NCI-H2196 treated with DMSO at 0.1 percent for 48 hours (cell line): ENCODE data around the gene ZNF32.
"Not testable (repeated sequence)": the region's sequence is repeated elsewhere in the genome, so short reads cannot be mapped to it uniquely, and the experiment has no call there.

ENCODE experiments used
- DNase-seq: peaks from one replicate; lab custom pipeline; 2025; ENCODE audit not compliant: unreplicated experiment; lab: John Stamatoyannopoulos, UW

ZNF32 gene

DNA sequence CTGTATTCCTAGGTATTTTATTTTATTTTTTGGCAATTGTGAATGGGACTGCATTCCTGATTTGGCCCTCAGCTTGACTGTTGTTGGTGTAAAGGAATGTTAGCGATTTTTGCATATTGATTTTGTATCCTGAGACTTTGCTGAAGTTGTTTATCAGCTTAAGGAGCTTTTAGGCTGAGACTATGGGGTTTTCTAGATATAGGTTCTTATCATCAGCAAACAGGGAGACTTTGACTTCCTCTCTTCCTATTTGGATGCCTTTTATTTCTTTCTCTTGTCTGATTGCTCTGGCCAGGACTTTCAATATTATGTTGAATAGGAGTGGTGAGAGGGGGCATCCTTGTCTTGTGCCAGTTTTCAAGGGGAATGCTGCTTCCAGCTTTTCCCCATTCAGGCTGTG lies 12.9 kb downstream of the ZNF32 start:
- not testable (repeated sequence) for DNase-seq

DNA sequence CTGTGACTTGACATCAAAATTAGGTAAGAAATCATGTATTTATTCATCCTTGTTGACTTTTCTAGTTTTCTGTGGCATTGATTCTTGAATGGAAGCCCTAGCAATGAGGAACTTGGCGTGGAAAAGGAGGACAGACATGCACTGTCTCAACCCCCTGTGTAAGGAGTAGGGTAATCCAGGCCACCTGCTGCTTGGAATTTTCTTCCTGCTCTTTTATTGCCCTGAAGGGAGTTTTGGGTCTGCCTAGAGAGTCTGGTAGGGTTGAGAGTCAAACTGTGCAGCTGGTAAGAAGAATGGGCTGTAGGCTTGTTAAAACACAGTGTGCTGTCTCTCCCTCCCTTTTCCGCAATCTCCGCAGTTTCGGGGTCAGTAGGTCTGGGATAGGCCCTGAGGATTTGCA lies 19.7 kb downstream of the ZNF32 start:
- DNase-seq, result no peak

GRCh38 chr10:43627942-43628341 lies 20.7 kb downstream of the ZNF32 start:
- no peak for DNase-seq

- peak; percentile 1 for DNase-seq
Measured at GRCh38 chr10:43623351-43623750, 25.3 kb downstream of the ZNF32 start.

- DNase-seq, result no peak
Measured at GRCh38 chr10:43622038-43622437, 26.6 kb downstream of the ZNF32 start.

GRCh38 chr10:43619368-43619767 lies 29.3 kb downstream of the ZNF32 start:
- DNase-seq, result no peak

GRCh38 chr10:43616697-43617370 lies 31.8 kb downstream of the ZNF32 start:
- no peak for DNase-seq

DNA sequence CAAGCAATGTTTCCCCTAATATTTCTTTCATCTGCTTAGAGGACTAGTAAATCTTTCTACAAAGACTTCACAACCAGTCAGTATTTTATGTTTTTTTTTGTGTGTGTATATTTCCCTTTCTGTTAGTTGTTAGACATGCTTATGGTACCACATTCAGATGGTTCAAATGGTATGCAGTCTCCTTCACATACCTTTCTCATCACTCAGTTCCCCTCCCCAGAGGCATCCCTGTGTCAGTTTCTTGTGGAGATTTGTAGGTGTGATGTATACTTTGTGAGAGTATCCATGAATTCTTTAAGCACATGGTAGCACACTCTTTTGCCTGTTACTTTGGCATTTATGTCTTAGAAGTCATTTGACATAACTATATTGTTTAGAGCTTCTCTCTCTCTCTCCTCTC lies 38.0 kb downstream of the ZNF32 start:
- DNase-seq, result no peak

DNA sequence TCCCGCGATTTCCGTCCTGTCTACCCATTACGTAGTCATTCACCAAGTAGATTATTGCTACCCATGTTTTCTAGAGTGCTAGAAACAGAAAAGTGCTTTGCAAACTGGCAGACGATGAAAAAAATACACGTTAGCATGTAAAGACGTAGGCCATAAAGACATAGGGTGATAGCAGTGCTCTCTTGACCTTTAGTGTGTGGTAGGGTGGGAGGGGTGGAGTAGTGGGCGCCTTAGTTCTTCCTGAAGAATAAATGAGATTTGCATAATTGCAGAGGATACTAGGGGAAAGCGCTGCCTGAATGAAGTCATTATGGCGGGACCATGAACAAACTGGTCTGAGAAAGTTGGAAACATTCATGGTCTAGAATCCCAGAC lies 41.5 kb downstream of the ZNF32 start:
- no peak for DNase-seq

- DNase-seq, result peak; percentile 10
Measured at GRCh38 chr10:43606323-43607198, 42.1 kb downstream of the ZNF32 start, which contains the start of gene ZNF485. Gene ZNF485, plus strand, starts transcription at chr10:43606438. Its CDS starts 613 bp downstream, at chr10:43607051.

GRCh38 chr10:43605850-43606322 lies 42.8 kb downstream of the ZNF32 start:
- DNase-seq, result no peak

DNA sequence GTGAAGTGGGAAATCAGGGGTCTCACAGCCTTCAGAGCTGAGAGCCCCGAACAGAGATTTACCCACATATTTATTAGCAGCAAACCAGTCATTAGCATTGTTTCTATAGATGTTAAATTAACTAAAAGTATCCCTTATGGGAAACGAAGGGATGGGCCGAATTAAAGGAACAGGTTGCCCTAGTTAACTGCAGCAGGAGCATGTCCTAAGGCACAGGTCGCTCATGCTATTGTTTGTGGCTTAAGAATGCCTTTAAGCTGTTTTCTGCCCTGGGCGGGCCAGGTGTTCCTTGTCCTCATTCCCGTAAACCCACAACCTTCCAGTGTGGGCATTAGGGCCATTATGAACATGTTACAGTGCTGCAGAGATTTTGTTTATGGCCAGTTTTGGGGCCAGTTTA lies 47.1 kb downstream of the ZNF32 start:
- not testable (repeated sequence) for DNase-seq

- DNase-seq, result no peak
Measured at GRCh38 chr10:43599333-43599732, 49.3 kb downstream of the ZNF32 start.

- no peak for DNase-seq
Measured at GRCh38 chr10:43598446-43598845, 50.2 kb downstream of the ZNF32 start.

- DNase-seq, result no peak
Measured at GRCh38 chr10:43596546-43596945, 52.1 kb downstream of the ZNF32 start.

GRCh38 chr10:43595739-43596298 lies 52.9 kb downstream of the ZNF32 start:
- no peak for DNase-seq

GRCh38 chr10:43594944-43595589 lies 53.6 kb downstream of the ZNF32 start:
- DNase-seq, result no peak
